GM12878 (cell line): ENCODE data around the gene EPHB1. TPM values are rescaled to one million over a fixed set of nuclear protein-coding genes. Genes with fewer than 3 reads are reported as not detected.

ENCODE experiments used
- ATF7 ChIP-seq: fragments of 450-650 bp; IDR thresholded peaks from 2 replicates; pipeline ENCODE4 v1.6.1; 2016; ENCODE audit warnings: low read depth, mild to moderate bottlenecking
- CHD2 ChIP-seq: IDR thresholded peaks from 2 replicates; pipeline ENCODE4 v1.6.1; 2011; ENCODE audit warnings: low read depth, low read length, improper control_type of control experiment, borderline replicate concordance
- FOXK2 ChIP-seq: fragments of 450-650 bp; IDR thresholded peaks from 2 replicates; pipeline ENCODE4 v1.6.1; 2017; ENCODE audit warnings: mild to moderate bottlenecking, moderate library complexity
- KAT2A ChIP-seq: conservative IDR thresholded peaks from 2 replicates; pipeline ENCODE4 v1.6.1; 2011; ENCODE audit warnings: low read depth, low read length; ENCODE audit not compliant: control insufficient read depth
- NFYB ChIP-seq: IDR thresholded peaks from 2 replicates; pipeline ENCODE4 v1.6.1; 2011; ENCODE audit warnings: low read depth, mild to moderate bottlenecking, low read length, improper control_type of control experiment, moderate library complexity; ENCODE audit not compliant: insufficient read depth
- NRF1 ChIP-seq: conservative IDR thresholded peaks from 2 replicates; pipeline ENCODE4 v1.6.1; 2011; ENCODE audit warnings: mild to moderate bottlenecking, low read depth, low read length, improper control_type of control experiment
- POLR2A ChIP-seq: IDR thresholded peaks from 2 replicates; pipeline ENCODE4 v1.6.1; 2011; ENCODE audit warnings: low read depth, mild to moderate bottlenecking, low read length
- SIN3A ChIP-seq: IDR thresholded peaks from 2 replicates; pipeline ENCODE4 v1.6.1; 2012; ENCODE audit warnings: low read depth, low read length, improper control_type of control experiment
- SMAD5 ChIP-seq: IDR thresholded peaks from 2 replicates; pipeline ENCODE4 v1.6.1; 2016; ENCODE audit warnings: antibody characterized with exemption, low read depth
- STAT1 ChIP-seq: fragments of 450-650 bp; conservative IDR thresholded peaks from 2 replicates; pipeline ENCODE4 v1.6.1; 2014; ENCODE audit warnings: antibody characterized with exemption, mild to moderate bottlenecking
- ZNF384 ChIP-seq: IDR thresholded peaks from 2 replicates; pipeline ENCODE4 v1.6.1; 2012; ENCODE audit warnings: low read depth, mild to moderate bottlenecking, low read length, improper control_type of control experiment, borderline replicate concordance
- polyA plus RNA-seq, 11 experiments: library from polyadenylated mRNA; depleted of rRNA in 4 of 11; unstranded in 6 of 11; stranded (reverse) in 5 of 11; fragments of >200 nt; fragmentation: Nextera tagmentation in 4 of 11; fragmentation: Illumina TruSeq in 1 of 11; extraction: Ambion mirVana in 4 of 11; extraction: Trizol in 1 of 11; gene quantifications; 1 replicate in 1 of 11; 2 replicates in 10 of 11; pipeline versions ENCODE4 v1.2.1 to v1.2.3, GENCODE V29; 2011 to 2016; ENCODE audit warnings: inconsistent platforms in 2 of 11, missing spikeins in 2 of 11, low read depth in 1 of 11
- total RNA-seq, 4 experiments: library from RNA; depleted of rRNA in 3 of 4; stranded (reverse); fragments of >200 nt in 3 of 4; fragmentation: Illumina TruSeq in 1 of 4; extraction: Trizol in 1 of 4; gene quantifications; 2 replicates each; pipeline versions ENCODE4 v1.2.1 to v1.2.3, GENCODE V29; 2013 to 2021
- TF ChIP-seq, protein P1 (sequence below): fragments of 450-650 bp; IDR thresholded peaks from 2 replicates; pipeline ENCODE4 v1.6.1; 2017; ENCODE audit warnings: antibody characterized with exemption, mild to moderate bottlenecking, moderate library complexity
- TF ChIP-seq, protein P2 (sequence below): IDR thresholded peaks from 2 replicates; pipeline ENCODE4 v1.6.1; 2011; ENCODE audit warnings: borderline replicate concordance, low read depth, mild to moderate bottlenecking, moderate library complexity, low read length; ENCODE audit not compliant: insufficient read depth, poor library complexity, severe bottlenecking
- TF ChIP-seq, protein P3 (sequence below): IDR thresholded peaks from 2 replicates; pipeline ENCODE4 v1.6.1; 2011; ENCODE audit warnings: low read depth, mild to moderate bottlenecking, low read length, moderate library complexity, borderline replicate concordance; ENCODE audit errors: extremely low read depth
- TF ChIP-seq, protein P4 (sequence below): fragments of 450-650 bp; IDR thresholded peaks from 2 replicates; pipeline ENCODE4 v1.6.1; 2017; ENCODE audit warnings: mild to moderate bottlenecking, moderate library complexity
- TF ChIP-seq, protein P5 (sequence below): IDR thresholded peaks from 2 replicates; pipeline ENCODE4 v1.6.1; 2012; ENCODE audit warnings: low read depth, low read length, improper control_type of control experiment
- TF ChIP-seq, protein P6 (sequence below): fragments of 450-650 bp; IDR thresholded peaks from 2 replicates; pipeline ENCODE4 v1.6.1; 2018; ENCODE audit warnings: mild to moderate bottlenecking, low read depth, moderate library complexity; ENCODE audit not compliant: partially characterized antibody

Gene EPHB1
- total and polyA plus RNA-seq, 10 of the 15 experiments (the other 5 are each of a cell fraction or from before 2014, with no cell fraction given) = 0.33 to 23.8 (median 1.2) TPM

DNA sequence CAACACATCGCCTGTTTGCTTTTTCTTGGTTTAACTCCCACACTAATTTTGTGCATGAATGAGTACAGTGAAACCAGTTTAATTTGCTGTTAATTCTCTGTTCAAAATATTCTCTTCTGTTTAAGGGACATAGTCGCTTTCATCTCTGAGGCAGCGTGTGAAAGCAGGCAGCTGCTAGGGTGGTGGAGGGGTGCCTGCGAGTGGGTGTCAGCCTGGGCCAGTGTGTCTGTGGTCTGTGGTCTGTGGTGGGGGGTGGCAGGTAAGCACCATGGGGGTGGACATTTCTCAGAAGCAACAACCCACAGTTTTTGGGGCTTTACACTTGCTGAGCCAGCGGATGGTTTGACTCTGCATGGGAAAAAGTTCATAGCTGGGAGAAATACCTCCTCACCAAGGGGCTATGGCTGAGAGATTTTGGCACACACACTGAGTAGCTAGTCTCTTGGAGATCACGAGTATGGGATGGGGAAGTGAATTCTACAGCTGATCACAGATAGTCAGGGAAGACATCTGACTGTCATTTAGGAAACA, 109.2 kb downstream of the EPHB1 start (continued):
- TF ChIP-seq, protein P1, sequence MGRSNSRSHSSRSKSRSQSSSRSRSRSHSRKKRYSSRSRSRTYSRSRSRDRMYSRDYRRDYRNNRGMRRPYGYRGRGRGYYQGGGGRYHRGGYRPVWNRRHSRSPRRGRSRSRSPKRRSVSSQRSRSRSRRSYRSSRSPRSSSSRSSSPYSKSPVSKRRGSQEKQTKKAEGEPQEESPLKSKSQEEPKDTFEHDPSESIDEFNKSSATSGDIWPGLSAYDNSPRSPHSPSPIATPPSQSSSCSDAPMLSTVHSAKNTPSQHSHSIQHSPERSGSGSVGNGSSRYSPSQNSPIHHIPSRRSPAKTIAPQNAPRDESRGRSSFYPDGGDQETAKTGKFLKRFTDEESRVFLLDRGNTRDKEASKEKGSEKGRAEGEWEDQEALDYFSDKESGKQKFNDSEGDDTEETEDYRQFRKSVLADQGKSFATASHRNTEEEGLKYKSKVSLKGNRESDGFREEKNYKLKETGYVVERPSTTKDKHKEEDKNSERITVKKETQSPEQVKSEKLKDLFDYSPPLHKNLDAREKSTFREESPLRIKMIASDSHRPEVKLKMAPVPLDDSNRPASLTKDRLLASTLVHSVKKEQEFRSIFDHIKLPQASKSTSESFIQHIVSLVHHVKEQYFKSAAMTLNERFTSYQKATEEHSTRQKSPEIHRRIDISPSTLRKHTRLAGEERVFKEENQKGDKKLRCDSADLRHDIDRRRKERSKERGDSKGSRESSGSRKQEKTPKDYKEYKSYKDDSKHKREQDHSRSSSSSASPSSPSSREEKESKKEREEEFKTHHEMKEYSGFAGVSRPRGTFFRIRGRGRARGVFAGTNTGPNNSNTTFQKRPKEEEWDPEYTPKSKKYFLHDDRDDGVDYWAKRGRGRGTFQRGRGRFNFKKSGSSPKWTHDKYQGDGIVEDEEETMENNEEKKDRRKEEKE = no peak
- TF ChIP-seq, protein P2, sequence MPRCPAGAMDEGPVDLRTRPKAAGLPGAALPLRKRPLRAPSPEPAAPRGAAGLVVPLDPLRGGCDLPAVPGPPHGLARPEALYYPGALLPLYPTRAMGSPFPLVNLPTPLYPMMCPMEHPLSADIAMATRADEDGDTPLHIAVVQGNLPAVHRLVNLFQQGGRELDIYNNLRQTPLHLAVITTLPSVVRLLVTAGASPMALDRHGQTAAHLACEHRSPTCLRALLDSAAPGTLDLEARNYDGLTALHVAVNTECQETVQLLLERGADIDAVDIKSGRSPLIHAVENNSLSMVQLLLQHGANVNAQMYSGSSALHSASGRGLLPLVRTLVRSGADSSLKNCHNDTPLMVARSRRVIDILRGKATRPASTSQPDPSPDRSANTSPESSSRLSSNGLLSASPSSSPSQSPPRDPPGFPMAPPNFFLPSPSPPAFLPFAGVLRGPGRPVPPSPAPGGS = peak; percentile 87
- TF ChIP-seq NFYB = no peak
- no peak for TF ChIP-seq SIN3A
- peak; percentile 98 for TF ChIP-seq ATF7
- TF ChIP-seq, protein P3, sequence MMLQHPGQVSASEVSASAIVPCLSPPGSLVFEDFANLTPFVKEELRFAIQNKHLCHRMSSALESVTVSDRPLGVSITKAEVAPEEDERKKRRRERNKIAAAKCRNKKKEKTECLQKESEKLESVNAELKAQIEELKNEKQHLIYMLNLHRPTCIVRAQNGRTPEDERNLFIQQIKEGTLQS = no peak
- TF ChIP-seq, protein P4, sequence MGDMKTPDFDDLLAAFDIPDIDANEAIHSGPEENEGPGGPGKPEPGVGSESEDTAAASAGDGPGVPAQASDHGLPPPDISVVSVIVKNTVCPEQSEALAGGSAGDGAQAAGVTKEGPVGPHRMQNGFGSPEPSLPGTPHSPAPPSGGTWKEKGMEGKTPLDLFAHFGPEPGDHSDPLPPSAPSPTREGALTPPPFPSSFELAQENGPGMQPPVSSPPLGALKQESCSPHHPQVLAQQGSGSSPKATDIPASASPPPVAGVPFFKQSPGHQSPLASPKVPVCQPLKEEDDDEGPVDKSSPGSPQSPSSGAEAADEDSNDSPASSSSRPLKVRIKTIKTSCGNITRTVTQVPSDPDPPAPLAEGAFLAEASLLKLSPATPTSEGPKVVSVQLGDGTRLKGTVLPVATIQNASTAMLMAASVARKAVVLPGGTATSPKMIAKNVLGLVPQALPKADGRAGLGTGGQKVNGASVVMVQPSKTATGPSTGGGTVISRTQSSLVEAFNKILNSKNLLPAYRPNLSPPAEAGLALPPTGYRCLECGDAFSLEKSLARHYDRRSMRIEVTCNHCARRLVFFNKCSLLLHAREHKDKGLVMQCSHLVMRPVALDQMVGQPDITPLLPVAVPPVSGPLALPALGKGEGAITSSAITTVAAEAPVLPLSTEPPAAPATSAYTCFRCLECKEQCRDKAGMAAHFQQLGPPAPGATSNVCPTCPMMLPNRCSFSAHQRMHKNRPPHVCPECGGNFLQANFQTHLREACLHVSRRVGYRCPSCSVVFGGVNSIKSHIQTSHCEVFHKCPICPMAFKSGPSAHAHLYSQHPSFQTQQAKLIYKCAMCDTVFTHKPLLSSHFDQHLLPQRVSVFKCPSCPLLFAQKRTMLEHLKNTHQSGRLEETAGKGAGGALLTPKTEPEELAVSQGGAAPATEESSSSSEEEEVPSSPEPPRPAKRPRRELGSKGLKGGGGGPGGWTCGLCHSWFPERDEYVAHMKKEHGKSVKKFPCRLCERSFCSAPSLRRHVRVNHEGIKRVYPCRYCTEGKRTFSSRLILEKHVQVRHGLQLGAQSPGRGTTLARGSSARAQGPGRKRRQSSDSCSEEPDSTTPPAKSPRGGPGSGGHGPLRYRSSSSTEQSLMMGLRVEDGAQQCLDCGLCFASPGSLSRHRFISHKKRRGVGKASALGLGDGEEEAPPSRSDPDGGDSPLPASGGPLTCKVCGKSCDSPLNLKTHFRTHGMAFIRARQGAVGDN = 0 out of 2 replicates have a peak, but pooled peaks have one; percentile 29
- TF ChIP-seq FOXK2 = peak; percentile 48
- no peak for TF ChIP-seq POLR2A
- TF ChIP-seq ZNF384 = no peak
- no peak for TF ChIP-seq NRF1
- TF ChIP-seq, protein P5, sequence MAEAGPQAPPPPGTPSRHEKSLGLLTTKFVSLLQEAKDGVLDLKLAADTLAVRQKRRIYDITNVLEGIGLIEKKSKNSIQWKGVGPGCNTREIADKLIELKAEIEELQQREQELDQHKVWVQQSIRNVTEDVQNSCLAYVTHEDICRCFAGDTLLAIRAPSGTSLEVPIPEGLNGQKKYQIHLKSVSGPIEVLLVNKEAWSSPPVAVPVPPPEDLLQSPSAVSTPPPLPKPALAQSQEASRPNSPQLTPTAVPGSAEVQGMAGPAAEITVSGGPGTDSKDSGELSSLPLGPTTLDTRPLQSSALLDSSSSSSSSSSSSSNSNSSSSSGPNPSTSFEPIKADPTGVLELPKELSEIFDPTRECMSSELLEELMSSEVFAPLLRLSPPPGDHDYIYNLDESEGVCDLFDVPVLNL = no peak
- TF ChIP-seq STAT1 = no peak
- TF ChIP-seq, protein P6, sequence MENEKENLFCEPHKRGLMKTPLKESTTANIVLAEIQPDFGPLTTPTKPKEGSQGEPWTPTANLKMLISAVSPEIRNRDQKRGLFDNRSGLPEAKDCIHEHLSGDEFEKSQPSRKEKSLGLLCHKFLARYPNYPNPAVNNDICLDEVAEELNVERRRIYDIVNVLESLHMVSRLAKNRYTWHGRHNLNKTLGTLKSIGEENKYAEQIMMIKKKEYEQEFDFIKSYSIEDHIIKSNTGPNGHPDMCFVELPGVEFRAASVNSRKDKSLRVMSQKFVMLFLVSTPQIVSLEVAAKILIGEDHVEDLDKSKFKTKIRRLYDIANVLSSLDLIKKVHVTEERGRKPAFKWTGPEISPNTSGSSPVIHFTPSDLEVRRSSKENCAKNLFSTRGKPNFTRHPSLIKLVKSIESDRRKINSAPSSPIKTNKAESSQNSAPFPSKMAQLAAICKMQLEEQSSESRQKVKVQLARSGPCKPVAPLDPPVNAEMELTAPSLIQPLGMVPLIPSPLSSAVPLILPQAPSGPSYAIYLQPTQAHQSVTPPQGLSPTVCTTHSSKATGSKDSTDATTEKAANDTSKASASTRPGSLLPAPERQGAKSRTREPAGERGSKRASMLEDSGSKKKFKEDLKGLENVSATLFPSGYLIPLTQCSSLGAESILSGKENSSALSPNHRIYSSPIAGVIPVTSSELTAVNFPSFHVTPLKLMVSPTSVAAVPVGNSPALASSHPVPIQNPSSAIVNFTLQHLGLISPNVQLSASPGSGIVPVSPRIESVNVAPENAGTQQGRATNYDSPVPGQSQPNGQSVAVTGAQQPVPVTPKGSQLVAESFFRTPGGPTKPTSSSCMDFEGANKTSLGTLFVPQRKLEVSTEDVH = no peak
- TF ChIP-seq CHD2 = peak; percentile 96
- no peak for TF ChIP-seq KAT2A
- TF ChIP-seq SMAD5 = no peak
